Stomach (tissue), 9 donors: ENCODE measurements around the gene DISP3. TPM values are rescaled to one million over a fixed set of nuclear protein-coding genes. Genes with fewer than 3 reads are reported as not detected.

Experiments
- DNase-seq, 2 donors: peaks; one replicate each; pipeline versions ENCODE4 v3.0.0 to v3.0.0-alpha.2; 2013 to 2019
- H3K27ac ChIP-seq, 5 donors: fragments of 200-600 bp in 4 of 5; sonication (generic) in 4 of 5; one replicate each; pipeline ENCODE4 v1.5.1; 2013 to 2019; ENCODE audit warnings: mild to moderate bottlenecking in 1 of 5, moderate library complexity in 1 of 5
- H3K27me3 ChIP-seq, 3 donors: fragments of 200-600 bp; sonication (generic); one replicate each; pipeline ENCODE4 v1.5.1; 2017 to 2019; ENCODE audit warnings: mixed run types in 1 of 3
- H3K36me3 ChIP-seq, 4 donors: fragments of 200-600 bp; sonication (generic); 1 replicate in 3 of 4; 2 replicates in 1 of 4; pipeline ENCODE4 v1.5.1; 2016 to 2019
- H3K4me1 ChIP-seq, 4 donors: fragments of 200-600 bp; sonication (generic); one replicate each; pipeline ENCODE4 v1.5.1; 2016 to 2019
- H3K4me3 ChIP-seq, 4 donors: fragments of 200-600 bp; sonication (generic) in 3 of 4; one replicate each; pipeline ENCODE4 v1.5.1; 2016 to 2019; ENCODE audit warnings: mild to moderate bottlenecking in 1 of 4
- H3K9me3 ChIP-seq, 4 donors: fragments of 200-600 bp; sonication (generic); one replicate each; pipeline ENCODE4 v1.5.1; 2016 to 2019
- CTCF ChIP-seq, 7 experiments: fragments of 450-650 bp in 4 of 7; fragments of 200-600 bp in 3 of 7; sonication (generic) in 3 of 7; IDR thresholded peaks; one replicate each; pipeline ENCODE4 v1.5.1; 2016 to 2019; ENCODE audit warnings: antibody characterized with exemption in 7 of 7, control low read depth in 2 of 7, mild to moderate bottlenecking in 1 of 7
- EP300 ChIP-seq: sonication (generic); formaldehyde crosslinking; IDR thresholded peaks from one replicate; pipeline ENCODE4 v1.6.1; 2017; ENCODE audit warnings: antibody characterized with exemption
- POLR2A ChIP-seq, 4 donors: fragments of 450-650 bp; IDR thresholded peaks; one replicate each; pipeline ENCODE4 v1.6.1; 2016; ENCODE audit warnings: antibody characterized with exemption in 4 of 4, control low read depth in 2 of 4, mild to moderate bottlenecking in 1 of 4, moderate library complexity in 1 of 4
- POLR2AphosphoS5 ChIP-seq, 3 donors: sonication (generic); formaldehyde crosslinking; IDR thresholded peaks; one replicate each; pipeline ENCODE4 v1.6.1; 2016; ENCODE audit warnings: antibody characterized with exemption in 3 of 3
- WGBS, 5 donors: extraction: QIAGEN DNeasy Blood & Tissue Kit in 3 of 5; methylation state at CpG; one replicate each; pipeline versions ENCODE4 v1.1.5 to v1.1.7; 2013 to 2018; 5-methylcytosine and 5-hydroxymethylcytosine counted together
- intact Hi-C: fragments of 100-400 bp; cut with DNase I; formaldehyde crosslinking; loops from one replicate; pipeline ENCODE4 v1.15.1; 2023; ENCODE audit warnings: low total_unique reads
- polyA plus RNA-seq, 3 donors: library from polyadenylated mRNA; stranded (reverse); fragments of 200-250 nt; gene quantifications; one replicate each; pipeline ENCODE4 v1.2.3, GENCODE V29; 2013
- total RNA-seq, 5 donors: library from RNA; depleted of rRNA; stranded (reverse); fragments of >200 nt; gene quantifications; one replicate each; pipeline versions ENCODE4 v1.1.0 to v1.2.3, GENCODE V29; 2014 to 2016
- donor health status: healthy with polysubstance abuse.
- donor health status: Bipolar disorder and iron deficiency.
- donor health status: healthy.

The DISP3 gene
- total and polyA plus RNA-seq, 8 donors = 0.08 to 0.45 TPM; not detected in 6

- H3K36me3 ChIP-seq = no peaks in the 10 kb centered on the region
- TF ChIP-seq POLR2AphosphoS5 (IDR thresholded peaks at IDR 0.05) (no peak), CTCF (IDR thresholded peaks at IDR 0.05) (no peak), EP300 (no peak), POLR2A (IDR thresholded peaks at IDR 0.05) (no peak)
These were observed 31.1 kb upstream of the DISP3 start for GRCh38 chr1:11447903-11448302.

GRCh38 chr1:11448373-11449099 is 30.4 kb upstream of the DISP3 start:
- no peaks in the 10 kb centered on the region for H3K36me3 ChIP-seq

More at GRCh38 chr1:11447903-11448302, 31.1 kb upstream of the DISP3 start:
- intact Hi-C loops = no loop called here
- Histone ChIP-seq H3K4me3 (no peak overlapping the region), H3K4me1 (no peaks in the 10 kb centered on the region), H3K9me3 (no peaks in the 10 kb centered on the region), H3K27me3 (peaks cover 0 to 78% (median 10%) of the 10 kb centered on the region in 3 donors), H3K27ac (no peak overlapping the region)
- DNase-seq = no peak
- 62 to 82% (median 65%) methylated on average over 10 of the region's 10 CpGs for WGBS, 5 donors

GRCh38 chr1:11449100-11449403 is 29.9 kb upstream of the DISP3 start:
- peaks cover 0 to 77% (median 19%) of the 10 kb centered on the region in 3 donors for H3K27me3 ChIP-seq
- H3K27ac ChIP-seq = no peak overlapping the region
- 48 to 69% (median 53%) methylated on average over 11 of the region's 11 CpGs for WGBS, 5 donors
- DNase-seq = no peak
- no peak overlapping the region for H3K4me3 ChIP-seq
- H3K9me3 ChIP-seq = no peaks in the 10 kb centered on the region
- intact Hi-C loops = no loop called here
- no peaks in the 10 kb centered on the region for H3K4me1 ChIP-seq
- H3K36me3 ChIP-seq = no peaks in the 10 kb centered on the region
- TF ChIP-seq CTCF (IDR thresholded peaks at IDR 0.05) (no peak), POLR2AphosphoS5 (IDR thresholded peaks at IDR 0.05) (no peak), EP300 (no peak), POLR2A (IDR thresholded peaks at IDR 0.05) (no peak)

More at GRCh38 chr1:11448373-11449099, 30.4 kb upstream of the DISP3 start:
- Histone ChIP-seq H3K9me3 (no peaks in the 10 kb centered on the region), H3K27ac (no peak overlapping the region), H3K4me3 (no peak overlapping the region), H3K4me1 (no peaks in the 10 kb centered on the region), H3K27me3 (peaks cover 0 to 77% (median 14%) of the 10 kb centered on the region in 3 donors)
- DNase-seq = no peak
- 57 to 70% (median 67%) methylated on average over 17 to 20 of the region's 20 CpGs for WGBS, 5 donors
- intact Hi-C loops = no loop called here
- TF ChIP-seq POLR2A (IDR thresholded peaks at IDR 0.05) (no peak), POLR2AphosphoS5 (IDR thresholded peaks at IDR 0.05) (no peak), EP300 (no peak), CTCF (IDR thresholded peaks at IDR 0.05) (no peak)

DNA sequence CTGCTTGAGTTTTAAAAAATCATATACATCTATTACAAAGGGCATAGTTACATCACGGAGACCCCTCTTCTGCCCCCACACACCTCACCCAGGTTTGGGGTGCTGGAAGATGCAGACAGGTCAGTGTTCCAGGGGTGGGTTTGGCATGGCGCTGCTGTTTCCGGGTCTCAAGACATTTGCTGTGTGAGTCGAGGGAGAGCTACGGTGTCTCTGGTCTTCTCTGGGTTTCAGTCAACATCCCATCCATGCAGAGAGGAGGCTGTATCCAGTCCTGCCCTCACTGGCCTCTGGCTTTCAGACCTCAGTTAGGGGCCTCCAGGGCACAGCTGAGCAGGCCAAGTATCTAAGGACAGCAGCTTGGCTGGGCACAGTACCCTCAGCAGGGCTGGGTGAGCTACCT is 28.6 kb upstream of the DISP3 start:
- Histone ChIP-seq H3K4me1 (peaks cover 0 to 1% (median 0%) of the 10 kb centered on the region in 4 donors), H3K9me3 (no peaks in the 10 kb centered on the region), H3K4me3 (no peak overlapping the region), H3K27me3 (peaks cover 0 to 78% (median 16%) of the 10 kb centered on the region in 3 donors), H3K27ac (no peak overlapping the region), H3K36me3 (no peaks in the 10 kb centered on the region)
- WGBS, 5 donors = 84 to 93% (median 92%) methylated on average over 5 of the region's 5 CpGs
- intact Hi-C loops = no loop called here
- no peak for DNase-seq
- no peak for TF ChIP-seq EP300
- no peak for TF ChIP-seq POLR2AphosphoS5 (IDR thresholded peaks at IDR 0.05)
- no peak for TF ChIP-seq POLR2A (IDR thresholded peaks at IDR 0.05)
- TF ChIP-seq CTCF (IDR thresholded peaks at IDR 0.05) = no peak
